Retinal pigment epithelial cell (primary cell): ENCODE measurements around the gene PPHLN1.
"Not testable (repeated sequence)": the region's sequence is repeated elsewhere in the genome, so short reads cannot be mapped to it uniquely, and the experiment has no call there.

ENCODE experiments used
- DNase-seq: peaks from one replicate; pipeline ENCODE4 v3.0.0-alpha.2; 2010; ENCODE audit warnings: low read depth
- H3K4me3 ChIP-seq: 2 replicates; pipeline ENCODE4 v1.5.1; 2011; ENCODE audit warnings: mild to moderate bottlenecking, low read length, control low read depth, moderate library complexity
- CTCF ChIP-seq: conservative IDR thresholded peaks from 2 replicates; pipeline ENCODE4 v1.5.1; 2011; ENCODE audit warnings: low read depth, low read length, control low read depth, inconsistent platforms

Gene PPHLN1

GRCh38 chr12:42322567-42322966 is 3.4 kb upstream of the PPHLN1 start:
- no peak overlapping the region for H3K4me3 ChIP-seq
- no peak for TF ChIP-seq CTCF

GRCh38 chr12:42323856-42324255 is 2.1 kb upstream of the PPHLN1 start:
- no peak overlapping the region for H3K4me3 ChIP-seq
- DNase-seq: no peak
- no peak for TF ChIP-seq CTCF

More at GRCh38 chr12:42322567-42322966, 3.4 kb upstream of the PPHLN1 start:
- DNase-seq: no peak

GRCh38 chr12:42325326-42325652 is 678 bp upstream of the PPHLN1 start:
- DNase-seq: no peak
- TF ChIP-seq CTCF: no peak

GRCh38 chr12:42326541-42327226 is 717 bp downstream of the PPHLN1 start:
- TF ChIP-seq CTCF: no peak
- no peak for DNase-seq
- H3K4me3 ChIP-seq: peak overlapping the region; percentile 85

More at GRCh38 chr12:42325326-42325652, 678 bp upstream of the PPHLN1 start:
- H3K4me3 ChIP-seq: peak overlapping the region; percentile 85

GRCh38 chr12:42327227-42327590 is 1.2 kb downstream of the PPHLN1 start:
- no peak for DNase-seq

GRCh38 chr12:42330097-42330496 is 4.1 kb downstream of the PPHLN1 start:
- not testable (repeated sequence) for DNase-seq, H3K4me3 ChIP-seq

More at GRCh38 chr12:42327227-42327590, 1.2 kb downstream of the PPHLN1 start:
- H3K4me3 ChIP-seq: peak overlapping the region; percentile 85
- TF ChIP-seq CTCF: no peak

- DNase-seq: no peak
- no peak overlapping the region for H3K4me3 ChIP-seq
- peak; percentile 58 for TF ChIP-seq CTCF
These were observed 6.6 kb downstream of the PPHLN1 start for GRCh38 chr12:42332301-42333285.
